Tibial artery (tissue), 4 donors: ENCODE measurements around the gene LIPC.
A peak's percentile ranks its signal among the peaks of the same experiment; 100 is the strongest.

Experiments used
- DNase-seq, 2 donors: peaks; one replicate each; pipeline ENCODE4 v3.0.0-alpha.2; 2019
- H3K27ac ChIP-seq, 2 donors: fragments of 200-600 bp; sonication (generic) in 1 of 2; 1 replicate in 1 of 2; 2 replicates in 1 of 2; pipeline ENCODE4 v1.5.1; 2018 to 2019; ENCODE audit warnings: mild to moderate bottlenecking in 1 of 2
- H3K27me3 ChIP-seq, 2 donors: fragments of 200-600 bp; sonication (generic) in 1 of 2; one replicate each; pipeline versions ENCODE4 v1.5.1 to v1.6.0; 2016 to 2019
- H3K36me3 ChIP-seq, 3 donors: fragments of 200-600 bp; sonication (generic) in 2 of 3; one replicate each; pipeline ENCODE4 v1.5.1; 2016 to 2019; ENCODE audit warnings: mild to moderate bottlenecking in 2 of 3
- H3K4me1 ChIP-seq, 4 donors: fragments of 200-600 bp; sonication (generic) in 2 of 4; 1 replicate in 3 of 4; 2 replicates in 1 of 4; pipeline ENCODE4 v1.5.1; 2016 to 2019
- H3K4me3 ChIP-seq, 2 donors: fragments of 200-600 bp; sonication (generic) in 1 of 2; 1 replicate in 1 of 2; 2 replicates in 1 of 2; pipeline ENCODE4 v1.5.1; 2018 to 2019; ENCODE audit warnings: mild to moderate bottlenecking in 2 of 2
- H3K9me3 ChIP-seq, 3 donors: fragments of 200-600 bp; sonication (generic) in 1 of 3; one replicate each; pipeline ENCODE4 v1.5.1; 2016 to 2019
- CTCF ChIP-seq, 2 experiments: fragments of 200-600 bp in 1 of 2; fragments of 450-650 bp in 1 of 2; IDR thresholded peaks; one replicate each; pipeline ENCODE4 v1.5.1; 2017 to 2019; ENCODE audit warnings: antibody characterized with exemption in 2 of 2, mild to moderate bottlenecking in 1 of 2, moderate library complexity in 1 of 2
- intact Hi-C: fragments of 100-400 bp; cut with DNase I; formaldehyde crosslinking; loops from one replicate; pipeline ENCODE4 v1.15.0; 2023; ENCODE audit warnings: low total_unique reads

Gene LIPC

GRCh38 chr15:58434334-58434875 lies 2.6 kb downstream of the LIPC start:
- no peak overlapping the region for H3K4me3 ChIP-seq
- intact Hi-C loops = no loop called here
- DNase-seq = no peak
- H3K4me1 ChIP-seq = peaks cover 0 to 5% (median under 1%) of the 10 kb centered on the region in 4 donors
- no peaks in the 10 kb centered on the region for H3K9me3 ChIP-seq
- no peaks in the 10 kb centered on the region for H3K36me3 ChIP-seq
- no peak for TF ChIP-seq CTCF (IDR thresholded peaks at IDR 0.05)
- no peaks in the 10 kb centered on the region for H3K27me3 ChIP-seq
- no peak overlapping the region for H3K27ac ChIP-seq

- no peaks in the 10 kb centered on the region for H3K9me3 ChIP-seq
- intact Hi-C loops = no loop called here
- no peak overlapping the region for H3K4me3 ChIP-seq
- no peak for DNase-seq
- no peak overlapping the region for H3K27ac ChIP-seq
- H3K36me3 ChIP-seq = no peaks in the 10 kb centered on the region
- H3K27me3 ChIP-seq = no peaks in the 10 kb centered on the region
- TF ChIP-seq CTCF (IDR thresholded peaks at IDR 0.05) = no peak
- peaks cover 0 to 26% (median 20%) of the 10 kb centered on the region in 4 donors for H3K4me1 ChIP-seq
Observed at GRCh38 chr15:58436552-58436951, 4.8 kb downstream of the LIPC start.

- intact Hi-C loops = no loop called here
- peaks cover 0 to 35% (median 24%) of the 10 kb centered on the region in 4 donors for H3K4me1 ChIP-seq
- H3K27ac ChIP-seq = no peak overlapping the region
- no peaks in the 10 kb centered on the region for H3K27me3 ChIP-seq
- no peaks in the 10 kb centered on the region for H3K9me3 ChIP-seq
- no peak for DNase-seq
- H3K4me3 ChIP-seq = no peak overlapping the region
- no peaks in the 10 kb centered on the region for H3K36me3 ChIP-seq
- TF ChIP-seq CTCF (IDR thresholded peaks at IDR 0.05) = no peak
Observed at GRCh38 chr15:58437531-58438105, 5.8 kb downstream of the LIPC start.

GRCh38 chr15:58438111-58438510 lies 6.3 kb downstream of the LIPC start:
- Histone ChIP-seq H3K36me3 (no peaks in the 10 kb centered on the region), H3K27me3 (no peaks in the 10 kb centered on the region), H3K4me3 (no peak overlapping the region), H3K9me3 (no peaks in the 10 kb centered on the region), H3K4me1 (peaks cover 0 to 35% (median 24%) of the 10 kb centered on the region in 4 donors), H3K27ac (no peak overlapping the region)
- no peak for TF ChIP-seq CTCF (IDR thresholded peaks at IDR 0.05)
- DNase-seq = no peak
- intact Hi-C loops = no loop called here

GRCh38 chr15:58438956-58439355 lies 7.2 kb downstream of the LIPC start:
- Histone ChIP-seq H3K27ac (no peak overlapping the region), H3K4me1 (peaks cover 0 to 35% (median 24%) of the 10 kb centered on the region in 4 donors), H3K36me3 (no peaks in the 10 kb centered on the region), H3K27me3 (no peaks in the 10 kb centered on the region), H3K4me3 (no peak overlapping the region), H3K9me3 (no peaks in the 10 kb centered on the region)
- peak in 1 of 2 donors; percentile 34 for DNase-seq
- intact Hi-C loops = no loop called here
- TF ChIP-seq CTCF (IDR thresholded peaks at IDR 0.05) = peak in 1 of 2 experiments; percentile 8
